Measurements from ENCODE around the gene KCNT2.

KCNT2 gene

DNA sequence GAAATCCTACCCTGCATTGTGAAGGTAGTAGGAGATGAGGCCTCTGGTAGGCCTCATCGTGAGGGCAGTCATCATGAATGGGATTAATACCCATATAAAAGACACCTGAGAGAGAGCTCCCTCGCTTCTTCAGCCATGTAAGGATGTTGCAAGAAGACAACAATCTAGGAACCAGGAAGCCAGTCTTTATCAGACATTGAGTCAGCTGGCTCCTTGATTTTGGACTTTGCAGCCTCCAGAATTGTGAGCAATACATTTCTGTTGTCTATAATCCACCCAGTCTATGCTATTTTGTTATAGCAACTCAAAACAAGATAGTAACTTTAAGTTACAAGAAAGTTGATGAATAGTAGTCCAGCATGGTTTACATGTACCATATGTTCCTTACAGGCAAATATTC, 208.5 kb downstream of the KCNT2 start:
- Mint-ChIP-seq H3K4me3 (no peak overlapping the region), H3K4me1 (peaks cover 15% of the 10 kb centered on the region), H3K36me3 (ENCODE audit: low read depth) (no peaks in the 10 kb centered on the region), H3K9me3 (no peaks in the 10 kb centered on the region), H3K27me3 (ENCODE audit: low read depth, poor library complexity) (no peaks in the 10 kb centered on the region), H3K27ac (no peak overlapping the region)
- no peak for DNase-seq
- no peak for TF ChIP-seq CTCF (IDR thresholded peaks at IDR 0.05)

DNA sequence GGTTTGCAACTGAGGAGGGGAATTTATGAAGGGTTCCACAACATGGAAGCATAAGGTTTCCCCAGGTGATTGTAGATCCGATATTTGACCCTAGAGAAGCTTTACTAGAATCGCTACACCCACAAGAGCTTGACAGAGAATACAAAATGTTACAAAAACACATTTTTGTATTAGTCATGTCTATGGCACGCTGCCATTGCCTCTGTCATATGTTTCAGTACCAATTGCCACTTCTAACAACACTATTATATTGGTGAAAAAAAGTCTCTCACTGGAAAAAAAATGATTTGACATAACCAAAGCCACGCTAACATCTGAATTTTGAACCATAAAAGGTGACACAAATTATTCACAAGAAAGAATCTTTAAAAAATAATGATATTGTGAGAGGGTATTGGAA, 214.5 kb downstream of the KCNT2 start:
- Mint-ChIP-seq H3K27ac (no peak overlapping the region), H3K4me3 (no peak overlapping the region), H3K27me3 (ENCODE audit: low read depth, poor library complexity) (no peaks in the 10 kb centered on the region), H3K36me3 (ENCODE audit: low read depth) (peaks cover 9% of the 10 kb centered on the region), H3K9me3 (no peaks in the 10 kb centered on the region), H3K4me1 (no peaks in the 10 kb centered on the region)
- DNase-seq: no peak
- TF ChIP-seq CTCF (IDR thresholded peaks at IDR 0.05): no peak

GRCh38 chr1:196393282-196393681, 215.0 kb downstream of the KCNT2 start:
- no peak for DNase-seq
- Mint-ChIP-seq H3K27me3 (ENCODE audit: low read depth, poor library complexity) (no peaks in the 10 kb centered on the region), H3K36me3 (ENCODE audit: low read depth) (peaks cover 9% of the 10 kb centered on the region), H3K4me3 (no peak overlapping the region), H3K4me1 (no peaks in the 10 kb centered on the region), H3K9me3 (no peaks in the 10 kb centered on the region), H3K27ac (peak overlapping the region; percentile 25)
- no peak for TF ChIP-seq CTCF (IDR thresholded peaks at IDR 0.05)

DNA sequence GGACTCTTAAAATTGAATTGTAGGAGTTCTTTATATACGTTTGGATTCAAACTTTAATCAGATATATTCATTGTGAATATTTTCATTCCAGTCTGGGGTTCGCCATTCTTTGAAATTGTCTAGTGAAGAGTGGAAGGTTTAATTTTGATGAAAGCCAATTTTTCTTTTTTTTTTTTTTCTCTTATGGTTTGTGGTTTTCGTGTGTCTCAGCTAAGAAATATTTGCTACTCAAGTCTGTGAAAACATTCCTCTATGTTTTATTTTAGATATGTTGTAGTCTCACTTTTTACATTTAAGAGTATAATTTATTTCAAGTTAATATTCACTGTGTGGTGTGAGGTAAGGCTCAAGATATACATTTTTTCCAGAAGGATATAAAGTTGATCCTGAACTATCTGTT, 220.5 kb downstream of the KCNT2 start:
- Mint-ChIP-seq H3K4me3 (no peak overlapping the region), H3K36me3 (ENCODE audit: low read depth) (peaks cover 14% of the 10 kb centered on the region), H3K27ac (no peak overlapping the region), H3K9me3 (no peaks in the 10 kb centered on the region), H3K27me3 (ENCODE audit: low read depth, poor library complexity) (no peaks in the 10 kb centered on the region), H3K4me1 (no peaks in the 10 kb centered on the region)
- no peak for DNase-seq
- no peak for TF ChIP-seq CTCF (IDR thresholded peaks at IDR 0.05)

GRCh38 chr1:196385109-196385508, 223.1 kb downstream of the KCNT2 start:
- H3K4me1 Mint-ChIP-seq: peaks cover 9% of the 10 kb centered on the region
- no peak overlapping the region for H3K27ac Mint-ChIP-seq
- no peak for DNase-seq
- H3K9me3 Mint-ChIP-seq: no peaks in the 10 kb centered on the region
- no peaks in the 10 kb centered on the region for H3K27me3 Mint-ChIP-seq (ENCODE audit: low read depth, poor library complexity)
- H3K36me3 Mint-ChIP-seq (ENCODE audit: low read depth): peaks cover 14% of the 10 kb centered on the region
- no peak for TF ChIP-seq CTCF (IDR thresholded peaks at IDR 0.05)
- H3K4me3 Mint-ChIP-seq: no peak overlapping the region

- Mint-ChIP-seq H3K36me3 (ENCODE audit: low read depth) (peaks cover 3% of the 10 kb centered on the region), H3K4me1 (peaks cover 9% of the 10 kb centered on the region), H3K9me3 (no peaks in the 10 kb centered on the region), H3K27ac (peak overlapping the region; percentile 87), H3K27me3 (ENCODE audit: low read depth, poor library complexity) (no peaks in the 10 kb centered on the region), H3K4me3 (no peak overlapping the region)
- no peak for TF ChIP-seq CTCF (IDR thresholded peaks at IDR 0.05)
- no peak for DNase-seq
These were observed 225.9 kb downstream of the KCNT2 start for GRCh38 chr1:196382383-196382782.

Measured in nephron progenitor cell (in vitro differentiated cells).